Gastroesophageal sphincter (tissue), 4 donors: ENCODE measurements around the gene KDSR. TPM values are rescaled to one million over a fixed set of nuclear protein-coding genes. Genes with fewer than 3 reads are reported as not detected.

Experiments used
- ATAC-seq: fragments of 150-250 bp; one replicate; pipeline ENCODE4 v1.9.1; 2016; ENCODE audit warnings: mild to moderate bottlenecking, moderate library complexity
- H3K27ac ChIP-seq, 4 donors: fragments of 200-600 bp; sonication (generic) in 3 of 4; 1 replicate in 3 of 4; 2 replicates in 1 of 4; pipeline ENCODE4 v1.5.1; 2016 to 2019
- H3K27me3 ChIP-seq: fragments of 200-600 bp; sonication (generic); one replicate; pipeline ENCODE4 v1.5.1; 2019
- H3K36me3 ChIP-seq, 2 donors: fragments of 200-600 bp; sonication (generic); one replicate each; pipeline ENCODE4 v1.5.1; 2019; ENCODE audit warnings: control low read depth in 1 of 2
- H3K4me1 ChIP-seq, 3 donors: fragments of 200-600 bp; sonication (generic); 1 replicate in 2 of 3; 2 replicates in 1 of 3; pipeline ENCODE4 v1.5.1; 2016 to 2019; ENCODE audit warnings: control low read depth in 2 of 3
- H3K4me3 ChIP-seq, 2 donors: fragments of 200-600 bp; sonication (generic); one replicate each; pipeline ENCODE4 v1.5.1; 2019; ENCODE audit warnings: mild to moderate bottlenecking in 1 of 2, moderate library complexity in 1 of 2
- H3K9me3 ChIP-seq, 3 donors: fragments of 200-600 bp; sonication (generic); one replicate each; pipeline ENCODE4 v1.5.1; 2017 to 2019; ENCODE audit warnings: control low read depth in 2 of 3
- EP300 ChIP-seq: sonication (generic); formaldehyde crosslinking; IDR thresholded peaks from one replicate; pipeline ENCODE4 v1.6.1; 2017; ENCODE audit warnings: antibody characterized with exemption, mild to moderate bottlenecking
- POLR2A ChIP-seq, 2 donors: fragments of 450-650 bp; IDR thresholded peaks; one replicate each; pipeline ENCODE4 v1.6.1; 2017; ENCODE audit warnings: antibody characterized with exemption in 2 of 2, mild to moderate bottlenecking in 2 of 2, moderate library complexity in 1 of 2
- POLR2AphosphoS5 ChIP-seq: sonication (generic); formaldehyde crosslinking; IDR thresholded peaks from one replicate; pipeline ENCODE4 v1.6.1; 2017; ENCODE audit warnings: antibody characterized with exemption
- total RNA-seq, 4 donors: library from RNA; depleted of rRNA; stranded (reverse); fragments of >200 nt; gene quantifications; one replicate each; pipeline ENCODE4 v1.1.0, GENCODE V29; 2016
- TF ChIP-seq, protein P1 (sequence below), 4 experiments: fragments of 200-600 bp in 2 of 4; fragments of 450-650 bp in 2 of 4; sonication (generic) in 1 of 4; IDR thresholded peaks; one replicate each; pipeline ENCODE4 v1.5.1; 2017 to 2019; ENCODE audit warnings: antibody characterized with exemption in 4 of 4, mild to moderate bottlenecking in 2 of 4, moderate library complexity in 2 of 4

The KDSR gene
- total RNA-seq, 4 donors from 2014 or later: 36.9 to 67.3 (median 51.2) TPM

DNA sequence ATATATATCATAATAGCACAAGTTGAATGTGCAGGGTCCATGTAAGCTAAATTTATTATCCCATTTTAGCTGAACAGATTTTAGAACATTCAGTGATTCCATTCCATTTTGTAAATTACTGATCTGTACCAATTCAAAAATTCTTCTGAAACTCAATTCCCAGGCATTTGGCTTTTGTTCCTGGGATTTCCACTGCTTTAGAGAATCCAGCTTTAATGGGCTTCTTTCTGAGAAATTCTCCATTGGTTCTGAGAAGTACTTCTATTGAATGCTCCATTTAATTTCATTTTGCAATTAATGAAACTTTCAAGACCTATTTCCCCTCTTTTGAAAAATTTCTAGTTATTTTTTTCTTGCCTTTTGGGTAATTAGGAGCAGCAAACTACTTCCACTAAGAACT, 84.2 kb downstream of the KDSR start:
- Histone ChIP-seq H3K4me1 (peaks cover 10 to 92% (median 18%) of the 10 kb centered on the region in 3 donors), H3K4me3 (no peak overlapping the region), H3K36me3 (no peaks in the 10 kb centered on the region), H3K27ac (peak overlapping the region; percentile 78 to 83 (median 80)), H3K27me3 (no peaks in the 10 kb centered on the region), H3K9me3 (no peaks in the 10 kb centered on the region)
- no peak for ATAC-seq
- TF ChIP-seq POLR2A (IDR thresholded peaks at IDR 0.05) (no peak), EP300 (no peak), POLR2AphosphoS5 (no peak)
- TF ChIP-seq, protein P1, sequence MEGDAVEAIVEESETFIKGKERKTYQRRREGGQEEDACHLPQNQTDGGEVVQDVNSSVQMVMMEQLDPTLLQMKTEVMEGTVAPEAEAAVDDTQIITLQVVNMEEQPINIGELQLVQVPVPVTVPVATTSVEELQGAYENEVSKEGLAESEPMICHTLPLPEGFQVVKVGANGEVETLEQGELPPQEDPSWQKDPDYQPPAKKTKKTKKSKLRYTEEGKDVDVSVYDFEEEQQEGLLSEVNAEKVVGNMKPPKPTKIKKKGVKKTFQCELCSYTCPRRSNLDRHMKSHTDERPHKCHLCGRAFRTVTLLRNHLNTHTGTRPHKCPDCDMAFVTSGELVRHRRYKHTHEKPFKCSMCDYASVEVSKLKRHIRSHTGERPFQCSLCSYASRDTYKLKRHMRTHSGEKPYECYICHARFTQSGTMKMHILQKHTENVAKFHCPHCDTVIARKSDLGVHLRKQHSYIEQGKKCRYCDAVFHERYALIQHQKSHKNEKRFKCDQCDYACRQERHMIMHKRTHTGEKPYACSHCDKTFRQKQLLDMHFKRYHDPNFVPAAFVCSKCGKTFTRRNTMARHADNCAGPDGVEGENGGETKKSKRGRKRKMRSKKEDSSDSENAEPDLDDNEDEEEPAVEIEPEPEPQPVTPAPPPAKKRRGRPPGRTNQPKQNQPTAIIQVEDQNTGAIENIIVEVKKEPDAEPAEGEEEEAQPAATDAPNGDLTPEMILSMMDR (IDR thresholded peaks at IDR 0.05): no peak

Other genes starting within 250 kb of the KDSR start
- gene BCL2, start 47.4 kb downstream of the KDSR start, total RNA-seq: 10 to 100 TPM; 31.2 to 41.7 (median 32.7) TPM
- 10 to 100 TPM; 32.3 to 48.0 (median 33.0) TPM for gene VPS4B, start 55.3 kb upstream of the KDSR start, total RNA-seq
- 10 to 100 TPM in 1 of 4 donors, 1 to 10 TPM in 1, under 1 TPM in 1, not detected in 1; 0.13 to 11.5 (median 1.1) TPM for gene SERPINB5, start 109.8 kb upstream of the KDSR start, total RNA-seq
- not detected for gene SERPINB12, start 175.2 kb upstream of the KDSR start, total RNA-seq
- gene SERPINB13, start 220.1 kb upstream of the KDSR start, total RNA-seq: 1 to 10 TPM in 2 of 4 donors, under 1 TPM in 2; 0.13 to 7.0 (median 0.97) TPM